ENCODE results near the gene EFL1.

Gene EFL1

DNA sequence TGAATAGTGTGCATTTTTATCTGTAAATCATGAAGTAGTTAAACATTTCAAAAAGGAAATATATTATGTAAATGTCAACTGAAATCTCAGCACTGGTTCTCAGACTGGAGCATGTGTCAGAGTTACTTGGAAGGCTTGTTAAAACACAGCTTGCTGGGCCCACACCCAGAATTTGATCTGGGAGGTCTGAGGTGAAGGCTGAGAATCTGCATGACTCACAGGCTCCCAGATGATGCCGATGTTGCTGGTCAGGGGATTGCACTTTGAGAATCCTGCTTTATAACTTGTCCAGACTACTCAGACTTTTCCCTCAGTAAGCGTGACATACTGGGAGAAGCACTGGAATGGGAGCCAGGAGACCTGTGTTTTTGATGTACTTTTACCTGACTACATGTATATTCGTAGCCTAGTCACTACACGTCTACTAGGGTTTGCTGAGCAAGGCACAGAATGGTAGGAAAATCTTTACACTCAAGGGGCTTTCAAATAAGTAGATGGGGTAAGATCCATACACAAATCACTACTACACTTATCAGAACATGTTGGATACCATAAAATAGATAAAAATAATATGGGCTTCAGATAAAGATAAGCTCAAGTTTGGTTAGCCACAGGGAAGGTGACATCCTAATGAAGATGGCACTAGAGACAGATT is 139.7 kb downstream of the EFL1 start:
- no peak for DNase-seq (ENCODE audit: low spot score)

DNA sequence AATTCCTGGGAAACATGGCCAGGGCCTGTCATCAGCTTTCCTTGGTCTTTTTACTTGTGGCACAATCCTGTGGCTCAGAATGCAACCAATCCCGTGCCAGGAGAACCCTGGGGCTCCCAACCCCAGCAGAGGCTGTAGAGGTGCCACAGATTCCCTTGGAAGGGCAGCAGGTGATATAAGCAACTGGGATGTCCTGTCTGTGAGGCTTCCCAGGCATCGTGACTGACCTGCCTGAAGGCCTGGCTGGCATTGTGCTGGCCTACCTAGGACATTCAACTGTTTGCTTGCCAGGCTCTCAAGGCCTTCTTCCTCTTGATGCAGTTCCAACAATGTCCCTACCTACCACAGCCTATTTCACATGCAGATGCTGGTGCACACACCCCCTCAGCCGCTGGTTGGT is 144.5 kb downstream of the EFL1 start:
- no peak for DNase-seq (ENCODE audit: low spot score)

DNA sequence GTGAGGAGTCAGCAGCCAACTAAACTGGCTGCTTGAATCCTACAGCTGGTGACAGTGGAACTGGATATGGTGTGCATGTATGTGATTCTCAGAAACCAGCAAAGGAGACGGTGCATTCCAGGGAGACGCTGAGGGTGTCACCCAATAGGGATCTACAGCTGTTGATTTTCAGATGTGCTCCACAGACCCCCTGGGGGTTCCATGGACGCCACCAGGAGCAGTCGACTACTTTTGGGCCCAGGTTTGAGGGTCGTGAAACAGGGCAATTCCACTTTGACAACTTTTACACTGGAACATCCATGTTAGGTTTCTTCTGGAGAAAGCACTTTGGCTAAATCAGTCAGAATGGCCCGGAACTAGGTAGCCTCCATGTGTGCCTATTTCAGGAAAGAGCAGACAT is 145.2 kb downstream of the EFL1 start:
- DNase-seq (ENCODE audit: low spot score): no peak

DNA sequence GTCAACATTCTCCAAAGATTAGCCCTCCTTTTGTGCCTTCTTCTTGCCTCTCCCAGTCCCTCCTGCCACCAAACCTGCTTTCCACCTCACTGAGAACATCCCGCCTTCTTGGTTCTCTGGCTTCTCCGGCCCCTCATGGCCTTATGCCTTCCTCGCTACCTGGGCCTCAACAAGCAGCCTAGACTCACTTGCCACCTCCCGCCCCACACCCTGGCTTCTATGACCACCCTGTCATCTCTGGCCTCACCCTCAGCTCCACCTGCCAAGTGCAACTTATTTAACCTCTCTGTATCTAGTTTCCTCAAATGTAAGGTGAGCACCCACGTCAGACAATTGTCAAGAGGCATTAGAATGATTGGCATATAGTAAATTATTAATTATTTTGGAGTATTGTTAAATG is 147.9 kb downstream of the EFL1 start:
- DNase-seq (ENCODE audit: low spot score): no peak

DNA sequence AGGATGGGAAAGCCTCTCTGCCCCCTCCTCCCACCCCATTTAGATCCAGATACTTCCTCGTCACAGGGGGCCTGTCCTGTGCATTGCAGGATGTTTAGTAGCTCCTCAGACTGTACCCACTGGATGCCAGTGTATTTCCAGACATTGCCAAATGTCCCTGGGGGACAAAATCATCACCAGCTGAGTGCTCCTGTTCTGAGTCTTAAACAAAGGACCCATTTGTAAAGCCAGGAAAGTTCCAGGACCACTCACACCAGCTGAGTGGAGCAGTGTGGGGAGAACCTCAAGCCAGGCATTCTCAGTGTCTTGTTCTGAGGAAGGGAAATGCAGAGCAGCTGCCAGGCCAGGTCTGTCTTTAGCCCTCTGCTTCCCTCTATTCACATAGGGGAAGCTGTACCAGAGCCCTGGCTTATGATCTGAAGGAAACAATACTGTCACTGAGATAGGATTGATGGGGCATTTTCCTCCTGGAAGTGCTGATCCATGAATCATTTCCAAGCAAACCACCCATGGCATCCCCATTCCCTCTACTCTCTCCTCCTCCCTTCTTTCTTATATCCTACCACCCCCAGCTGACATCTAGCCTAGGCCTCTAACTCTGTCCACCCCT is 149.3 kb downstream of the EFL1 start:
- DNase-seq (ENCODE audit: low spot score): no peak

DNA sequence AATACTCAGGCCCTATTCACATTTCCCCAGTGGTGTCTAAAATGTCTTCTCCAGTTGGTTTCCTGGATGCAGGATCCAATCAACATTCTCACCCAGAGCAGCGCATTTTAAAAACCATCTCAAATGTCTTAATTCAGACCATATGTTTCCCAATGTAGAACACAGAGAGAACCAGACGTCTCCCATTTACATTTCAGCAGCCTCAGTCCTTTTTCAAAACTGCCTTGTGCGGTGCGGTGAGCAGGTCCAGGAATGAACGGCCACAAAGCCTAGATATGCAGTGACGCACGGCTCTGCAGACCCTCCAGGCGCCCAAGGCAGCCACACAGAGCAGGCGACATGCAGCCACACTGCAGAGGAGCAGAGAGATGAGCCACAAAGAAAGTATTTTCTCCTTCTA is 150.6 kb downstream of the EFL1 start:
- no peak for DNase-seq (ENCODE audit: low spot score)

DNA sequence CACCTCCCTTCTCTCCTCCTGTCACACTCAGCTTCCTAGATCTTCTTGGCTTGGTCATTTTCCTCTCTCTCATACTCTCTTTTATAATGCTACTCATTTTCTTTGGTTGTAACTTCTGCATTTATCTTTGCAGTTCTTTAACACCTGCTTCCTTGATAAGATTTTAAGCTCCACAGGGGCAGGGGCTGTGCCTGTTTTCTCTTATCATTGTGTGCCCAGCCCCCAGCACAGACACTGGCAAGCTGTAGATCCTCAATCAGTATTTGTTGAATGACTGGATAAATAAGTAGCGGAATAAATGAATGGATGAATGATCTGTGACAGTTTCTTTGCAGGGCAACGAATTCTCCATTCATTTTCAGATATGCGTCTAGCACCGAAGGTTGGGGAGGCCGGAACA is 152.4 kb downstream of the EFL1 start:
- DNase-seq (ENCODE audit: low spot score): no peak

DNA sequence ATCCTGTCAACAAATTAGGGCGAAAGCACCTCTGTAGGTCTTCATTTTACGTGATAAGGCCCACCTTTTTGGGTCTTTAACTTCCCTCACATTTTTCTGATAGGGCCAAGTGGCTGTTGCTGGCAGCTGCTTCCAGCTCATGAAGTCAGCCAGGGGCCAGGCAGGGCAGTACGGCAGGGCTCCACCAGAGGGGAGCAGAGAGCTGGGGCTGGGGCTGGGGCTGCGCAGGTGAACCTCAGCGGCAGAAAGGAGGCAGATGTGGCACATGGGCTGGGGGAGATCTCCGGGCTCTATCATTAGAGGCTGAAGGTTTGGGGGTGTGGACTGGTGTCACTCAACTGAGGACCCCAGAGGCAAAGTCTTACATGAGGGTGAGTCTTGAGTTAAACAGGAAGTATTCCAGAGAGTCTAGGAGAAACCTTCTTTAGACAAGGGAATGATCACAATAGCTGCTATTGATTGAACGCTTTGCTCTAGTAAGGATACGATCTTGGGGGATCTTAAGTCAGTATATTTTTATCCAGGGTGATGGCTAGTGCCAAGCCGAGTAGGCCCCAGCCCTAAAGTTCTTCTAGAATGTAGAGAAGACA is 153.9 kb downstream of the EFL1 start:
- peak; percentile 51 for DNase-seq (ENCODE audit: low spot score)

DNA sequence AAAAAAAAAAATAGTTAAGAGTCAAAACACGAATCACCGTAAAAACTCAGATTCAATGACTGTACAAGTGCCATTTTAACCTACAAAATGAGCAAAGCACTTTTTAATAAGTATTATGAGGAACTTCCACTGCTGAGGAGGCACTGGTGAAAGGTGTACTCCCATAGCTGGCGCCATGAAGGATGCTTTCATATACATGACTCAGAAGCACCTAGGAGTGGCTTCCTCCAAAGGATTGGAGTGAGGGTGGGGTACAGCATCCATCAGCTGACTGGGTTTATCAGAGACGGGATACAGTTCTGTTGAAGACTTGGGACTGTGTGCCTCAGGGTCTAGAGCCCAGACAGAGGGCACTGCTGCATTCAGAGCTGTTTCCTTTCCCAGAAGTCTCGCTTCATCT is 155.9 kb downstream of the EFL1 start:
- DNase-seq (ENCODE audit: low spot score): no peak

DNA sequence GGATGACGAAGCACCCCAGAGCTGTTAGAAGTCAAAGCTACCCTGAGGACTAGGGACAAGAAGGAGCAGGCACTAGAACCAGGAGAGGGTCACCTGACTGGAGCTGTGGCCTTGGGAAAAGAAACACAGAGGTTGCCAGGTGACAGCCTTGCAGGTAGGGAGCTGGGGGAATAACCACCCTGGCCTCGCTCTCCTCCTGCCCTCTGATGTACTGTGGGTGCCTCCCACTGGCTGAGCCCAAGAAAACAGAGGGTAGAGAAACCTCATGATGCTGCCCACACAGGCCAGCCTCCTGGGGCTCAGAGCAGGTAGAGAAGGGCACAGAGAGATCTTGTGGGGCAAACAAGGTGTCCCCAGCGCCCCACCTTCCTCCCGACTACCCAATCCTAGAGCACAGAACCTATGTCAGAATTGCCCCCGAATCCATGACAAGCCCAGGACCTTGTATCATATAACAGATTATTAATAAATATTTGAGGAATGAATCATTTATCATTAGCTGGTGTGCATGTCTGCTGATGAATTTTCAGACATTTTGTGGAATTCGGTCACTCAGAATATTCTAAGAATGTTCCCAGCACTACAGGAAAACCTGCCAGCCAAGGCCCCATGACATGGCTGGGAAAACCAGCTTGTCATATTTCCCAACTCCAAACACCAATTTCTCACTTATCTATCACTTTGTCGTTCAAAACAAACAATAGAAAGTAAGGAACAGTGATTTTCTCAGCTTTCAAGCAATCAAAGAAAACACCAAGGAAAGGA is 156.9 kb downstream of the EFL1 start:
- DNase-seq (ENCODE audit: low spot score): no peak

DNA sequence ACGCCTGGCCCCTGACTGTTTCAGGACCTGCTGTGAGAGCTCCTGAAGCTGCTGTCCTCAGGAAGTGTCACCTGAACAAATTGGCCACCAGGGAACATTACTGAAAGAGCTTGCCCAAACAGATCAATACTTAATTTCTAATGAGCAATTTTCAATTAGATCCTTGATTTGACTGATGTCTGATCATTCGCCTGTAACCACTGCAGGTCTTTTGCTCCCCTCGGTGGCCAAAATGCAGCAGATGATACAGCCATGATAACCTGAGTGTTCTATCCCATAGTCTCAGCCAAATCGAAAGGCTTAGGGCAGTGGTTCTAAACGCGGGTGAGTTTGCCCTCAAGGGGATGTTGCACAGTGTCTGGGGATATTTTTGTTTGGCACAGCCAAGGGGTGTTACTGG is 159.1 kb downstream of the EFL1 start:
- no peak for DNase-seq (ENCODE audit: low spot score)

DNA sequence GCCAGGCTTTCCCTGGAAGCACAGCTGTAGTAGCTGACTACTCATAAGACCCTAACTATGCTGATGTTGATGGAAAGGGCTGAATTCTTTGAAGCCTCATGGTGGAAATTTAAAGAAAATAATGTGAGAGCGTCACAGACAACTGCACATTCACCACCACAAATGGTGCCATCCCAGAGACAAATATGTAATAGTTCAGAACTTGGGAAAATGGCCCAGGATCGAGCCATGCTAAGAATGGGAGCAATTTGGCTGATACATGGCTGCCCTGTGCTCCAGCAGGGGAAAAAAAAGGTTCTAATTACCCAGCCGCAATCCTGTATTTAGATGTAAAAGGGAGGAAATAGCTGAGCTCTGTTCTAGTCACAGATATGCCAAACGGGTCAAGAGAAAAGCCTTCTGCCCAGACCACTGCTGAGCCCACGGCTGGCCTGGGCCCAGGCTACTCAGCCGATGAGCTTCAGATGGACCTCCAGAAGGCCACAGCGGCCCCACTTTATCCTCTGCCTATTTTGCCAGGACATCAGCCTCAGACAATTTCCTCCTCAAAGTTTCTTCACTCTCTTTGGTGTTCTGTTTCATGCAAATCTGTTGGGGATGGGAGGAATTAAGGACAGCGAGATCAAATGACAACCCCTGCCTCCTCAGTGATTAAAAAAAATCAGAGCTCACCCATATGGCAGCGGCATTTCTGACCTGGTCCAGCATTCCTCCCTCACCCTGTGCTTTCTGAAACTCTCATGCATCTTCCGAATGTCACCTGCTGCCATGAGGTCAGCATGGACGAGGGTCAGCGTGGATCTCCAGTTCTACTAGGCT is 162.2 kb downstream of the EFL1 start:
- no peak for DNase-seq (ENCODE audit: low spot score)

DNA sequence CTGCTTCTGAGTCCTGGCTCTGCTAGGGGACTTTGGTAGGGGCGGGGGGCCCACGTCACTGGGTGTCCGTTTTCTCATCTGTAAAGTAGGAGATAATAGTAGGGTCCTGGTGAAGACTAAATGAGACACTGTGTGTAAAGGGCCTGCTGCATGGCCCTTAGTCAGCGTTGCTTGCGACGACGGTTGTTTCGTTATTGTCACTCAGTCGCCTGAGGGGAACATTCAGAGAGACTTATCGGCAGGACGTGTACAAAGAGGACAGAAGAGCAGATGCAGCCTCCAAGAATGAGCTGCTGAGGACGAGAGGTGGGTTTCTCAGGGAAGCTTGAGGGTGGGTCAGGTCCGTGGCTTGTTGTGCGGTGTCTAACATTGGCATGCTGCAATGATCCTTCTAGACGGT is 163.9 kb downstream of the EFL1 start:
- no peak for DNase-seq (ENCODE audit: low spot score)

DNA sequence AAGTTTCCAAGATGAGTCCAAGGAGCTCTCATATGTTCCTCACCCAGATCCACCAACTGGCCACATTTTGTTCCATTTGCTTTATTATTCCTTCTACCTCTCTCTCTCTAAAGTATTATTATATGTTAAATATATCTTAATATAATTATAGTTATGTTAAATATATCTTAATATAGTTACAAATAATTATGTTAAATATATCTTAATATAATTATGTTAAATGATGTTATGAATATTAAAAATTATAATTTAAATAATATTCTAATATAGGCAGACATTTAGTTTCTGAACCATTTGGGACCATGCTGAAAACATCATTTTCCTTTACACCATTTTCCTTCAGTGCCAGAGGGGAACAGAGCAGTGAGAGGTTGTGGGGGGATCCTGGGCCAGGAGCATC is 166.7 kb downstream of the EFL1 start:
- DNase-seq (ENCODE audit: low spot score): no peak

DNA sequence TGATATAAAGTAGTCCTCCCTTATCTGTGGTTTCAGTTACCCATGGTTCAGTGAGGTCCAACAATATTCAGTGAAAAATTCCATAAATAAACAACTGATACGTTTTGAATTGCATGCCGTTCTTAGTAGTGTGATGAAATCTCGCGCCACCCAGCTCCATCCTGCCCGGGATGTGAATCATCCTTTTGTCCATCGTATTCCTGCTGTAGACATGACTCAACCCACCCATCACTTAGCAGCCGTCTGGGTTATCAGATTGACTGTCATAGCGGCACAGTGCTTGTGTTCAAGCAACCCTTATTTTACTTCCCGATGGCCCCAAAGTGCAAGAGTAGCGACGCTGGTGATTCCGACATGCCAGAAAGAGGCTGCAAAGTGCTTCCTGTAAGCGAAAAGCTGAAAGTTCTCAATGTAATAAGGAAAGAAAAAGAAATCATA is 168.7 kb downstream of the EFL1 start:
- no peak for DNase-seq (ENCODE audit: low spot score)

DNA sequence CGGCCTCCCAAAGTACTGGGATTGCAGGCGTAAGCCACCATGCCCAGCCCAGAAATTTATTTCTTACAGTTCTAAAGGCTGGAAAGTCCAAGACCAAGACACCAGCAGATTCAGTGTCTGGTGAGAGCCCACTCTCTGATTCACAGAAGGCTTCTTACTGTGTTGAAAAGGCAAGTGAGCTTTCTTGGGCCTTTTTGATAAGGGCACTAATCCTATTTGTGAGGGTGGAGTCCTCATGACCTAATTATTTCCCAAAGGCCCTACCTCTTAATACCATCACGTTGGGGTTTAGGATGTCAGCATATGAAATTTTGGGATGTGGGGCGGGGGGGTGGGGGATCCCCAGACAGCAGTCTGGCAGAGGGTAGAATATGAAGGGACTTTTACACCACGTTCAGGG is 169.2 kb downstream of the EFL1 start:
- no peak for DNase-seq (ENCODE audit: low spot score)

DNA sequence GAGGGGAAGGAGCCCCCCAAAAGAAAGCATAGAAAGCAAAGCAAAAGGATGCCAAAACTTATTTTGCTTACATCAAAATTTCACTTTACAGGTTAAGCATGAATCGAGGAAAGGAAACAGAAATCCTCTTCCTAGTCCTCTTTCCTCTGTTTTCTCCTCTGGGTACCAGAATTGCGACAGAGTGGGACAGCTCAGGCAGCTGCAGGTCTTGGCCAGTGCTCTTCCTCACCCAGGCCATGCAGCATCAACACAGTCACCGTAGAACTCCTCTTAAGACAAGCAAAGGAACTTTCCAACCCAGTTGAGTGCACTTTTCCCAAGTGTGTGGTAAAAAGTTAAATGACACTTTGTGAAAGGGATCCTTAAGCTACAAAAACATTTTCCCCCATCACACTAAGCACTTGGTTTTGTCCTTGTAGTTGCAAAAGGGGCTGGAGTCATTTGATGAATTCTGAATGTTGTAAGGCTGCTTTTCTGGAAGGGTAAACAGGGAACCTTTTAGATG is 170.8 kb downstream of the EFL1 start:
- DNase-seq (ENCODE audit: low spot score): no peak

DNA sequence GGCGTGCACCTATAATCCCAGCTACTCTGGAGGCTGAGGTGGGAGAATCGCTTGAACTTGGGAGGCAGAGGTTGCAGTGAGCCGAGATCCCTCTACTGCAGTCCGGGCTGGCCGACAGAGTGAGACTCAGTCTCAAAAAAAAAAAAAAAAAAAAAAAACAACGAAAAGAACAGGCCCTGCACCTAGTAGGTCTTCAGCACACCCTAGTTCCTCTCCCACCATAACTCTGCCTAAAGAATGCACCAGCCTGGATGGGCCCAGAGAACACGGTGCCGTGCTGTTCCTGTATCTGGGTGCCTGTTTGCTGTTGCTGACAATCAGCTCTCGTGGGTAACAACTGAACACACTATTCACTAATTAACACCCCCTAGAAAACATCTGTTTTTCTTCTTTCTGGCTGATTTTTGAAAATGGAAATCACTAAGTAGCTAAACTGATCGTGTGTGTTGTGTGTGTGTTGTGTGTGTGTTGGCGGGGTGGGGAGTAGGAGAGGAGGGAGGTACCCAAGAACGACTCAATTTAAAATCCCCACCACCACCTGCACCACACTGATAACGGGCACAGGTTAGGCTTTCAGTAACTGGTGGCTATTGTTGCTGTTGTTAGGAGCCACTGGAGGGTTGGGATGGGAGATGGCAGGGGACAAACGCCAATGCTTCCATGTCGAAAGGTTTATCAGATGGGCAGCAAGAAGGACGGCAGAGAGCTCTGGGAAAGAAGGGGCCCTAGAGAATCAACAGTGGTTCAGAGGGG is 176.1 kb downstream of the EFL1 start:
- no peak for DNase-seq (ENCODE audit: low spot score)

DNA sequence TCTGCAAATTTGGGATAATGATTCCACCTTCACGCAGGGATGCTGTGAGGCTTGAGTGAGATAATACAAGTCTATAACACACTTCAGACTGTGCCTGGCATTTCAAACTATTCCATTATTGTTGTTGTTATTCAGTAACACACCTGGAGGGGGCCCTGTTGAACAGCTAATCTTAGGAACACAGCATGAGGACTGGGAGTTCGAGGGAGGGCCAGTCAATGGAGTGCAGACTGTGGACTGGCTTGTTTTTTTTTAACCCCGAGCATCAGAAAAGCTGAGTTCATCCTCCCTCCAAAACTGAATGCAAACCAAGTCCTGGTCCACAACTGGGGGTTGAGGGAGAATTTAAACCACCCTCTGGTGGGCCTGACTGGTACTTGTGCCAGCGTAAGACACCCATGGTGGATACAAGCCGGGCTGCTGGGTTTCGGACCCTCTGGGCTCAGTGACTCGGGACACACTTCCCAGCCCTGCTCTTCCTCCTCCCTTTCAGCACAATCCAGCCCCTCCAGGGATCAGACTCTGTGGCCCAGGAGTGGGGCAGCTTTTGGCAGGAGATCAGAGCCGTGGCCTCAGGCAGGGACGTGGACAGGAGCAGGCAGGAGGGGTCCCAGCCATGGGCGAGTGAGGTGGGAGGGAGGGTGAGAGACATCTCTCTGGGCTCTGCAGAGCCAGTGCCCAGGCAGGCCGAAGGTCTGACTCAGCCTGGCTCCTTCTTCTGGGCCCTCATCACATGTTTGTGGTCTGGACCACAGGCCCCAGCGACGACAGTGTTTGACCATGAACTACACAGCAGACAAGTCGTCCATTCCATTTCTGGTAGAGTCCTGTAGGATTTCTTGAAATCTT is 180.4 kb downstream of the EFL1 start:
- no peak for DNase-seq (ENCODE audit: low spot score)

DNA sequence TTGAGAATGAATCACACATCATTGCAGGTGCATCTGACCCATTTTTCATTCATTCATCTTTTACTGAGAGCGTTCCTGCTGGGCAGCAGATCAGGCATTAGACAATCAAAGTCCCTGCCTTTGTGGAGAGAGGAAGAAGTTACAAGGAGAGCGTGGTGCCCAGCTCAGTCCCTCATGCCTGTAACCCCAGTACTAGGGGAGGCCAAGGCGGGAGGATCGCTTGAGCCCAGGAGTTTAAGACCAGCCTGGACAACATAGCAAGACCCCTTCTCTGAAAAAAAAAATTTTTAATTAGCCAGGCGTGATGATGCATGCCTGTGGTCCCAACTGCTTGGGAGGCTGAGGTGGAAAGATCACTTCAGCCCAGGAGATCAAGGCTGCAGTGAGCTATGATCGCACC is 181.8 kb downstream of the EFL1 start:
- DNase-seq (ENCODE audit: low spot score): no peak

Data from CD4-positive, alpha-beta T cell treated with Interleukin-2 at 100 ng/mL for 4 hours (primary cell).